ENCODE measurements around the gene BTBD16.

- TF ChIP-seq POLR2AphosphoS5 (IDR thresholded peaks at IDR 0.05; ENCODE audit: low read depth, low read length), result no peak
- no peak for TF ChIP-seq CTCF (IDR thresholded peaks at IDR 0.05)
- TF ChIP-seq SIN3A (IDR thresholded peaks at IDR 0.05; ENCODE audit: borderline replicate concordance, insufficient read depth, low read depth, low read length), result no peak
- TF ChIP-seq REST (IDR thresholded peaks at IDR 0.05; ENCODE audit: insufficient read depth in 1 of 2, low read depth in 2 of 2, low read length in 1 of 2), result no peak
- no peak for TF ChIP-seq TCF7L2 (IDR thresholded peaks at IDR 0.05; ENCODE audit: low read depth, low read length)
Measured at GRCh38 chr10:122336961-122337360, 65.9 kb downstream of the BTBD16 start.

Data from Panc1 (cell line).